ENCODE results near the gene PLAAT4.
"Not testable (repeated sequence)": the region's sequence is repeated elsewhere in the genome, so short reads cannot be mapped to it uniquely, and the experiment has no call there.

Gene PLAAT4

GRCh38 chr11:63543711-63544110 is 7.1 kb downstream of the PLAAT4 start:
- no peak for DNase-seq (ENCODE audit: low read depth)

GRCh38 chr11:63547061-63547460 is 10.5 kb downstream of the PLAAT4 start:
- DNase-seq (ENCODE audit: low read depth): no peak

GRCh38 chr11:63548178-63548577 is 11.6 kb downstream of the PLAAT4 start:
- no peak for DNase-seq (ENCODE audit: low read depth)

- DNase-seq (ENCODE audit: low read depth): no peak
Measured at GRCh38 chr11:63549411-63549810, 12.8 kb downstream of the PLAAT4 start.

GRCh38 chr11:63550156-63550700 is 13.6 kb downstream of the PLAAT4 start:
- not testable (repeated sequence) for DNase-seq (ENCODE audit: low read depth)

GRCh38 chr11:63551091-63551888 is 14.7 kb downstream of the PLAAT4 start:
- no peak for DNase-seq (ENCODE audit: low read depth)

GRCh38 chr11:63551889-63552266 is 15.3 kb downstream of the PLAAT4 start:
- DNase-seq (ENCODE audit: low read depth): no peak

- DNase-seq (ENCODE audit: low read depth): no peak
Measured at GRCh38 chr11:63552921-63553320, 16.3 kb downstream of the PLAAT4 start.

GRCh38 chr11:63553759-63554158 is 17.2 kb downstream of the PLAAT4 start:
- peak; percentile 45 for DNase-seq (ENCODE audit: low read depth)

GRCh38 chr11:63554877-63555223 is 18.2 kb downstream of the PLAAT4 start:
- no peak for DNase-seq (ENCODE audit: low read depth)

- DNase-seq (ENCODE audit: low read depth): no peak
Measured at GRCh38 chr11:63556404-63557013, 19.9 kb downstream of the PLAAT4 start.

- DNase-seq (ENCODE audit: low read depth): no peak
Measured at GRCh38 chr11:63557570-63557969, 21.0 kb downstream of the PLAAT4 start.

- DNase-seq (ENCODE audit: low read depth): no peak
Measured at GRCh38 chr11:63558459-63559157, 22.0 kb downstream of the PLAAT4 start.

GRCh38 chr11:63560506-63561180 is 24.0 kb downstream of the PLAAT4 start:
- DNase-seq (ENCODE audit: low read depth): no peak

GRCh38 chr11:63563201-63564055 is 26.8 kb downstream of the PLAAT4 start, which contains the start of gene PLAAT2:
PLAAT2 (minus strand) TSS chr11:63563379; CDS start chr11:63563324, 55 bp downstream.
- no peak for DNase-seq (ENCODE audit: low read depth)

- DNase-seq (ENCODE audit: low read depth): no peak
Measured at GRCh38 chr11:63564056-63564774, 27.6 kb downstream of the PLAAT4 start.

GRCh38 chr11:63564784-63565350 is 28.3 kb downstream of the PLAAT4 start:
- peak; percentile 7 for DNase-seq (ENCODE audit: low read depth)

- peak; percentile 72 for DNase-seq (ENCODE audit: low read depth)
Measured at GRCh38 chr11:63567044-63567840, 30.6 kb downstream of the PLAAT4 start.

GRCh38 chr11:63569570-63569969 is 33.0 kb downstream of the PLAAT4 start:
- no peak for DNase-seq (ENCODE audit: low read depth)
